Measurements from ENCODE around the gene DNAJC17. TPM values are rescaled to one million over a fixed set of nuclear protein-coding genes. Genes with fewer than 3 reads are reported as not detected.

DNAJC17 gene
- total RNA-seq, 1 experiment from 2014 or later: 36.1 TPM

DNA sequence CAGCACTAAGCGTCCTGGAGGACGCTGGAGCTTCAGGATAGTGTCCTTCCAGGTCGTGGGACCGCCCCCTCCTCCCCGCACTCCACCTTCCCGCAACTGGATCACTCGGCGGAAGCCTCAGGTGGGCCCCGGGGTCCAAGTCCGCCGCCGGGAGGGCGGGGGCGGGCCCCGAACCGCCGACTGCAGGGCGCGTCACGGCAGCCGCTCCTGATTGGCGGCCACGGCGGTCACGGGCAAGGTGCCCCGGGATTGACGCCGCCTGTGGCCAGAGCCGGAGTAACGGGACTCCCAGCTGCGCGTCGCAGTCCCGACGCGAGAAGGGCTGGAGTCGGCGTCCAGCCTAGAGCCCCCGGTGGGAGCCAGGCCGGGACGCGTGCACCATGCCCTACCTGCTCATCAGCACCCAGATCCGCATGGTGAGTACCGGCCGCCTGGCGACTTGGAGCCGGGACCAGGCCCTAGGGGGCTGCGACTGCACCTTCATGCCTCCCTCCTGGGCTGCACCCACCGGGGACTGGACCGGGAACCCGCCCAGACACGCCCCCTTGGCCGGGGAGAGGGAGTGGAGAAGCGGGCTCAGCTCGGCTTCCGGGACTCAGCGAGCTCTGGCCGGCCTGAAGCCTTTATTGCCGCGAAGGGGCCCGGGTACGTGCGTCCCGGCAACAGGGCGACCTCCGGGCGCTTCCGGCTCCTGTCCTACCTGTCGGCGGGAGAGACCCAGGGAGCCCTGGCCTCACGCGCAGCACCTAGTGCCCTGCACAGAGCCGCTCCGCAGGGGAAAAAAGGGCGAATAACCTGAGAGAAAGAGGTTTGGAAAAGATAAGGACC, 43.3 kb downstream of the DNAJC17 start, which contains the start of gene GCHFR:
TSS of gene GCHFR (plus strand) at position 268 of the 828 bp plus-strand sequence. CDS start at position 381, 113 bp downstream.
- H3K27ac ChIP-seq (ENCODE audit: low read depth, low read length): no peak within 1 kb of the TSS; the same call in 1 of the 2 replicates
- H3K79me2 ChIP-seq (ENCODE audit: insufficient read depth, low read length): no peaks in the 10 kb centered on the region
- BruUV-seq (replicated peaks): no TSS peak
- no peaks in the 10 kb centered on the region for H3K36me3 ChIP-seq (ENCODE audit: control insufficient read depth in 1 of 2, insufficient read depth in 2 of 2, low read length in 2 of 2)
- intact Hi-C loops (cut with micrococcal nuclease): no loop called here
- no peak for DNase-seq (ENCODE audit: low read depth, low spot score)
- peak within 1 kb of the TSS; percentile 81 for H3K4me2 ChIP-seq (ENCODE audit: low read length)
- TF ChIP-seq POLR2A (IDR thresholded peaks at IDR 0.05; ENCODE audit: borderline replicate concordance, extremely low read depth, insufficient read depth, insufficient read length) (peak; percentile 51), CBX3 (IDR thresholded peaks at IDR 0.05; ENCODE audit: low read depth) (0 out of 2 replicates have a peak, but pooled peaks have one; percentile 23), EGR1 (IDR thresholded peaks at IDR 0.05; ENCODE audit: low read depth) (peak; percentile 39; the same call in 1 of the 2 replicates), SP1 (IDR thresholded peaks at IDR 0.05; ENCODE audit: low read depth) (no peak)
- TF ChIP-seq, protein P1, sequence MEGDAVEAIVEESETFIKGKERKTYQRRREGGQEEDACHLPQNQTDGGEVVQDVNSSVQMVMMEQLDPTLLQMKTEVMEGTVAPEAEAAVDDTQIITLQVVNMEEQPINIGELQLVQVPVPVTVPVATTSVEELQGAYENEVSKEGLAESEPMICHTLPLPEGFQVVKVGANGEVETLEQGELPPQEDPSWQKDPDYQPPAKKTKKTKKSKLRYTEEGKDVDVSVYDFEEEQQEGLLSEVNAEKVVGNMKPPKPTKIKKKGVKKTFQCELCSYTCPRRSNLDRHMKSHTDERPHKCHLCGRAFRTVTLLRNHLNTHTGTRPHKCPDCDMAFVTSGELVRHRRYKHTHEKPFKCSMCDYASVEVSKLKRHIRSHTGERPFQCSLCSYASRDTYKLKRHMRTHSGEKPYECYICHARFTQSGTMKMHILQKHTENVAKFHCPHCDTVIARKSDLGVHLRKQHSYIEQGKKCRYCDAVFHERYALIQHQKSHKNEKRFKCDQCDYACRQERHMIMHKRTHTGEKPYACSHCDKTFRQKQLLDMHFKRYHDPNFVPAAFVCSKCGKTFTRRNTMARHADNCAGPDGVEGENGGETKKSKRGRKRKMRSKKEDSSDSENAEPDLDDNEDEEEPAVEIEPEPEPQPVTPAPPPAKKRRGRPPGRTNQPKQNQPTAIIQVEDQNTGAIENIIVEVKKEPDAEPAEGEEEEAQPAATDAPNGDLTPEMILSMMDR (IDR thresholded peaks at IDR 0.05 in 2 of 3, conservative IDR thresholded peaks at IDR 0.05 in 1 of 3; ENCODE audit: borderline replicate concordance in 1 of 3, insufficient read depth in 1 of 3, low read depth in 2 of 3, low read length in 2 of 3): peak in 1 of 3 experiments; percentile 35; a peak in 2 of 6 replicates
- TF ChIP-seq, protein P2, sequence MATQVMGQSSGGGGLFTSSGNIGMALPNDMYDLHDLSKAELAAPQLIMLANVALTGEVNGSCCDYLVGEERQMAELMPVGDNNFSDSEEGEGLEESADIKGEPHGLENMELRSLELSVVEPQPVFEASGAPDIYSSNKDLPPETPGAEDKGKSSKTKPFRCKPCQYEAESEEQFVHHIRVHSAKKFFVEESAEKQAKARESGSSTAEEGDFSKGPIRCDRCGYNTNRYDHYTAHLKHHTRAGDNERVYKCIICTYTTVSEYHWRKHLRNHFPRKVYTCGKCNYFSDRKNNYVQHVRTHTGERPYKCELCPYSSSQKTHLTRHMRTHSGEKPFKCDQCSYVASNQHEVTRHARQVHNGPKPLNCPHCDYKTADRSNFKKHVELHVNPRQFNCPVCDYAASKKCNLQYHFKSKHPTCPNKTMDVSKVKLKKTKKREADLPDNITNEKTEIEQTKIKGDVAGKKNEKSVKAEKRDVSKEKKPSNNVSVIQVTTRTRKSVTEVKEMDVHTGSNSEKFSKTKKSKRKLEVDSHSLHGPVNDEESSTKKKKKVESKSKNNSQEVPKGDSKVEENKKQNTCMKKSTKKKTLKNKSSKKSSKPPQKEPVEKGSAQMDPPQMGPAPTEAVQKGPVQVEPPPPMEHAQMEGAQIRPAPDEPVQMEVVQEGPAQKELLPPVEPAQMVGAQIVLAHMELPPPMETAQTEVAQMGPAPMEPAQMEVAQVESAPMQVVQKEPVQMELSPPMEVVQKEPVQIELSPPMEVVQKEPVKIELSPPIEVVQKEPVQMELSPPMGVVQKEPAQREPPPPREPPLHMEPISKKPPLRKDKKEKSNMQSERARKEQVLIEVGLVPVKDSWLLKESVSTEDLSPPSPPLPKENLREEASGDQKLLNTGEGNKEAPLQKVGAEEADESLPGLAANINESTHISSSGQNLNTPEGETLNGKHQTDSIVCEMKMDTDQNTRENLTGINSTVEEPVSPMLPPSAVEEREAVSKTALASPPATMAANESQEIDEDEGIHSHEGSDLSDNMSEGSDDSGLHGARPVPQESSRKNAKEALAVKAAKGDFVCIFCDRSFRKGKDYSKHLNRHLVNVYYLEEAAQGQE (IDR thresholded peaks at IDR 0.05; ENCODE audit: low read depth): no peak
- TF ChIP-seq, protein P3, sequence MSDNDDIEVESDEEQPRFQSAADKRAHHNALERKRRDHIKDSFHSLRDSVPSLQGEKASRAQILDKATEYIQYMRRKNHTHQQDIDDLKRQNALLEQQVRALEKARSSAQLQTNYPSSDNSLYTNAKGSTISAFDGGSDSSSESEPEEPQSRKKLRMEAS (IDR thresholded peaks at IDR 0.05): peak; percentile 28; the same call in 1 of the 2 replicates
- H3K9me3 ChIP-seq (ENCODE audit: control insufficient read depth in 1 of 2, insufficient read depth in 1 of 2, low read depth in 1 of 2, low read length in 2 of 2): no peaks in the 10 kb centered on the region
- peaks cover 29 to 55% of the 10 kb centered on the region in 2 experiments for H3K4me1 ChIP-seq (ENCODE audit: control insufficient read depth in 1 of 2, insufficient read depth in 2 of 2, low read length in 2 of 2)
- ChIA-PET POLR2A (interaction anchor here (0.5 kb wide), 1 partner anchor 565 kb away, joined by 4 read pairs; no protein-coding TSS in a partner anchor), CTCF (interaction anchor here (1.6 to 1.7 kb wide), 2 partner anchors 19 to 130 kb away, joined by 4 to 5 read pairs; partner anchors contain the start of gene VPS18), RAD21 (ENCODE audit: low non-redundant PET in 1 of 2, low total read pairs in 2 of 2, uncharacterized antibody in 2 of 2, unreplicated experiment in 2 of 2) (interaction anchor here in 1 of 2 experiments (0.6 kb wide), 1 partner anchor 19 kb away, joined by 3 read pairs; no protein-coding TSS in a partner anchor)
- ATAC-seq: peak; percentile 83
- H3K4me3 ChIP-seq (replicated peaks in 1 of 2; ENCODE audit: low read depth in 1 of 2, low read length in 2 of 2): peak within 1 kb of the TSS; percentile 21 to 47
- peak within 1 kb of the TSS; percentile 49 for H3K9ac ChIP-seq (ENCODE audit: low read length)
- no peaks in the 10 kb centered on the region for H4K20me1 ChIP-seq (ENCODE audit: insufficient read depth)
- H3K27me3 ChIP-seq (ENCODE audit: insufficient read depth, low read length): no peaks in the 10 kb centered on the region
- H3K9me2 ChIP-seq (ENCODE audit: insufficient read depth): no peaks in the 10 kb centered on the region
- no peak within 1 kb of the TSS for H2AFZ ChIP-seq (ENCODE audit: low read depth, low read length, poor library complexity, severe bottlenecking)

All from HCT116 (cell line).